Gastroesophageal sphincter (tissue), 4 donors: ENCODE results near the gene TEPSIN. TPM values are rescaled to one million over a fixed set of nuclear protein-coding genes. Genes with fewer than 3 reads are reported as not detected.

Source experiments
- ATAC-seq: fragments of 150-250 bp; one replicate; pipeline ENCODE4 v1.9.1; 2016; ENCODE audit warnings: mild to moderate bottlenecking, moderate library complexity
- H3K27ac ChIP-seq, 4 donors: fragments of 200-600 bp; sonication (generic) in 3 of 4; 1 replicate in 3 of 4; 2 replicates in 1 of 4; pipeline ENCODE4 v1.5.1; 2016 to 2019
- H3K27me3 ChIP-seq: fragments of 200-600 bp; sonication (generic); one replicate; pipeline ENCODE4 v1.5.1; 2019
- H3K36me3 ChIP-seq, 2 donors: fragments of 200-600 bp; sonication (generic); one replicate each; pipeline ENCODE4 v1.5.1; 2019; ENCODE audit warnings: control low read depth in 1 of 2
- H3K4me1 ChIP-seq, 3 donors: fragments of 200-600 bp; sonication (generic); 1 replicate in 2 of 3; 2 replicates in 1 of 3; pipeline ENCODE4 v1.5.1; 2016 to 2019; ENCODE audit warnings: control low read depth in 2 of 3
- H3K4me3 ChIP-seq, 2 donors: fragments of 200-600 bp; sonication (generic); one replicate each; pipeline ENCODE4 v1.5.1; 2019; ENCODE audit warnings: mild to moderate bottlenecking in 1 of 2, moderate library complexity in 1 of 2
- H3K9me3 ChIP-seq, 3 donors: fragments of 200-600 bp; sonication (generic); one replicate each; pipeline ENCODE4 v1.5.1; 2017 to 2019; ENCODE audit warnings: control low read depth in 2 of 3
- EP300 ChIP-seq: sonication (generic); formaldehyde crosslinking; IDR thresholded peaks from one replicate; pipeline ENCODE4 v1.6.1; 2017; ENCODE audit warnings: antibody characterized with exemption, mild to moderate bottlenecking
- POLR2A ChIP-seq, 2 donors: fragments of 450-650 bp; IDR thresholded peaks; one replicate each; pipeline ENCODE4 v1.6.1; 2017; ENCODE audit warnings: antibody characterized with exemption in 2 of 2, mild to moderate bottlenecking in 2 of 2, moderate library complexity in 1 of 2
- POLR2AphosphoS5 ChIP-seq: sonication (generic); formaldehyde crosslinking; IDR thresholded peaks from one replicate; pipeline ENCODE4 v1.6.1; 2017; ENCODE audit warnings: antibody characterized with exemption
- WGBS, 2 donors: methylation state at CpG; one replicate each; pipeline ENCODE4 v1.1.5; 2018; ENCODE audit warnings: low coverage in 1 of 2; 5-methylcytosine and 5-hydroxymethylcytosine counted together
- total RNA-seq, 4 donors: library from RNA; depleted of rRNA; stranded (reverse); fragments of >200 nt; gene quantifications; one replicate each; pipeline ENCODE4 v1.1.0, GENCODE V29; 2016
- TF ChIP-seq, protein P1 (sequence below), 4 experiments: fragments of 200-600 bp in 2 of 4; fragments of 450-650 bp in 2 of 4; sonication (generic) in 1 of 4; IDR thresholded peaks; one replicate each; pipeline ENCODE4 v1.5.1; 2017 to 2019; ENCODE audit warnings: antibody characterized with exemption in 4 of 4, mild to moderate bottlenecking in 2 of 4, moderate library complexity in 2 of 4

Gene TEPSIN
- total RNA-seq, 4 donors from 2014 or later, result 8.0 to 43.0 (median 23.5) TPM

GRCh38 chr17:81261582-81262336 is 22.9 kb upstream of the TEPSIN start:
- TF ChIP-seq, protein P1, sequence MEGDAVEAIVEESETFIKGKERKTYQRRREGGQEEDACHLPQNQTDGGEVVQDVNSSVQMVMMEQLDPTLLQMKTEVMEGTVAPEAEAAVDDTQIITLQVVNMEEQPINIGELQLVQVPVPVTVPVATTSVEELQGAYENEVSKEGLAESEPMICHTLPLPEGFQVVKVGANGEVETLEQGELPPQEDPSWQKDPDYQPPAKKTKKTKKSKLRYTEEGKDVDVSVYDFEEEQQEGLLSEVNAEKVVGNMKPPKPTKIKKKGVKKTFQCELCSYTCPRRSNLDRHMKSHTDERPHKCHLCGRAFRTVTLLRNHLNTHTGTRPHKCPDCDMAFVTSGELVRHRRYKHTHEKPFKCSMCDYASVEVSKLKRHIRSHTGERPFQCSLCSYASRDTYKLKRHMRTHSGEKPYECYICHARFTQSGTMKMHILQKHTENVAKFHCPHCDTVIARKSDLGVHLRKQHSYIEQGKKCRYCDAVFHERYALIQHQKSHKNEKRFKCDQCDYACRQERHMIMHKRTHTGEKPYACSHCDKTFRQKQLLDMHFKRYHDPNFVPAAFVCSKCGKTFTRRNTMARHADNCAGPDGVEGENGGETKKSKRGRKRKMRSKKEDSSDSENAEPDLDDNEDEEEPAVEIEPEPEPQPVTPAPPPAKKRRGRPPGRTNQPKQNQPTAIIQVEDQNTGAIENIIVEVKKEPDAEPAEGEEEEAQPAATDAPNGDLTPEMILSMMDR (IDR thresholded peaks at IDR 0.05), result no peak
- TF ChIP-seq EP300 (no peak), POLR2AphosphoS5 (no peak), POLR2A (IDR thresholded peaks at IDR 0.05) (no peak)
- H3K4me3 ChIP-seq, result no peak overlapping the region
- 90% methylated on average over 9 of the region's 36 CpGs; no CpG with 5 or more reads in 1 of the 2 donors for WGBS, 2 donors
- ATAC-seq, result no peak
- no peaks in the 10 kb centered on the region for H3K27me3 ChIP-seq
- no peaks in the 10 kb centered on the region for H3K9me3 ChIP-seq
- no peak overlapping the region for H3K27ac ChIP-seq
- peaks cover 0 to 90% of the 10 kb centered on the region in 2 donors for H3K36me3 ChIP-seq
- peaks cover 0 to 5% (median 0%) of the 10 kb centered on the region in 3 donors for H3K4me1 ChIP-seq

DNA sequence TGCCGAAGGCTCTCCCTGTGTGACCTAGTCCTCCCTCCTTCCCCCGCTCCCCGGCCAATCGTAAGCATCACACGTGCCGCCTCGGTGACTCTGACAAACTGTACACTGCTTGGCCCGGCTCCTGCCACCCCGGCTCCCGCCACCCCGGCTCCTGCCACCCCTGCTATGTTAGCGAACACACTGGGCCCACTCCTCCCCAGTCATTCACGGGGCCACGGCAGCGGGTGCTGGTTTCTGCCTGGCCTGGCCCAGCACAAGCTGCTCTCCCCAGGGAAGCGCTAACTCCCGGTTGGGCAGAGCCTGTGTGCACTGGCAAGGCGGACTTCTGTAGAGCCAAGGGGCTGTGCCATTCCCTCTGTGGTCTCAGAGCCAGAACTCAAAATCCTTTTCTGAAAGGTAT is 22.2 kb upstream of the TEPSIN start:
- H3K4me1 ChIP-seq, result peaks cover 0 to 12% (median 3%) of the 10 kb centered on the region in 3 donors
- H3K9me3 ChIP-seq, result no peaks in the 10 kb centered on the region
- H3K4me3 ChIP-seq, result no peak overlapping the region
- no peak overlapping the region for H3K27ac ChIP-seq
- no peaks in the 10 kb centered on the region for H3K27me3 ChIP-seq
- WGBS, 2 donors, result no CpG with 5 or more reads among the region's 18 CpGs
- H3K36me3 ChIP-seq, result peaks cover 0 to 85% of the 10 kb centered on the region in 2 donors
- TF ChIP-seq POLR2A (IDR thresholded peaks at IDR 0.05) (no peak), EP300 (no peak), POLR2AphosphoS5 (no peak)
- TF ChIP-seq, protein P1 (IDR thresholded peaks at IDR 0.05), result no peak
- no peak for ATAC-seq

- TF ChIP-seq POLR2AphosphoS5 (no peak), EP300 (no peak), POLR2A (IDR thresholded peaks at IDR 0.05) (no peak)
- TF ChIP-seq, protein P1 (IDR thresholded peaks at IDR 0.05), result no peak
- Histone ChIP-seq H3K27me3 (no peaks in the 10 kb centered on the region), H3K4me3 (no peak overlapping the region), H3K27ac (no peak overlapping the region), H3K36me3 (peaks cover 0 to 80% of the 10 kb centered on the region in 2 donors), H3K4me1 (peaks cover 0 to 17% (median 8%) of the 10 kb centered on the region in 3 donors), H3K9me3 (no peaks in the 10 kb centered on the region)
- no peak for ATAC-seq
- 85% methylated on average over 4 of the region's 19 CpGs; no CpG with 5 or more reads in 1 of the 2 donors for WGBS, 2 donors
These were observed 21.8 kb upstream of the TEPSIN start for GRCh38 chr17:81260641-81261040.

GRCh38 chr17:81260171-81260570 is 21.3 kb upstream of the TEPSIN start:
- WGBS, 2 donors, result no CpG with 5 or more reads among the region's 17 CpGs
- Histone ChIP-seq H3K36me3 (peaks cover 0 to 76% of the 10 kb centered on the region in 2 donors), H3K27me3 (no peaks in the 10 kb centered on the region)

More at GRCh38 chr17:81260171-81260570, 21.3 kb upstream of the TEPSIN start:
- H3K27ac ChIP-seq, result no peak overlapping the region
- no peak for ATAC-seq
- TF ChIP-seq, protein P1 (IDR thresholded peaks at IDR 0.05), result no peak
- TF ChIP-seq EP300 (no peak), POLR2A (IDR thresholded peaks at IDR 0.05) (no peak), POLR2AphosphoS5 (no peak)
- peaks cover 0 to 21% (median 13%) of the 10 kb centered on the region in 3 donors for H3K4me1 ChIP-seq
- no peak overlapping the region for H3K4me3 ChIP-seq
- H3K9me3 ChIP-seq, result no peaks in the 10 kb centered on the region
